Type B pancreatic cell (in vitro differentiated cells): Measurements from ENCODE around the gene TMC1. TPM values are rescaled to one million over a fixed set of nuclear protein-coding genes. Genes with fewer than 3 reads are reported as not detected.
A peak's percentile ranks its signal among the peaks of the same experiment; 100 is the strongest.

Experiments used
- DNase-seq: peaks from one replicate; pipeline ENCODE4 v3.0.0; 2021; ENCODE audit warnings: mixed read lengths; ENCODE audit not compliant: unreplicated experiment; ENCODE audit errors: extremely low spot score
- H3K27ac Mint-ChIP-seq: 2 replicates; pipeline ENCODE4 v1.8.0; 2021; ENCODE audit warnings: mild to moderate bottlenecking, mixed read lengths
- H3K27me3 Mint-ChIP-seq: 2 replicates; pipeline ENCODE4 v1.8.0; 2021; ENCODE audit warnings: mixed read lengths
- H3K36me3 Mint-ChIP-seq: 2 replicates; pipeline ENCODE4 v1.8.0; 2021; ENCODE audit warnings: mixed read lengths
- H3K4me1 Mint-ChIP-seq: one replicate; pipeline ENCODE4 v1.8.0; 2021; ENCODE audit warnings: mixed read lengths; ENCODE audit not compliant: unreplicated experiment
- H3K4me3 Mint-ChIP-seq: 2 replicates; pipeline ENCODE4 v1.8.0; 2021; ENCODE audit warnings: mild to moderate bottlenecking, mixed read lengths
- H3K9me3 Mint-ChIP-seq: 2 replicates; pipeline ENCODE4 v1.8.0; 2021; ENCODE audit warnings: mixed read lengths
- CTCF ChIP-seq: fragments of 200-600 bp; sonication (generic); conservative IDR thresholded peaks from 2 replicates; pipeline ENCODE4 v1.5.0; 2021; ENCODE audit warnings: antibody characterized with exemption, mild to moderate bottlenecking
- total RNA-seq: library from RNA; stranded (reverse); gene quantifications from 2 replicates; pipeline ENCODE4 v1.2.1, GENCODE V29; 2021; ENCODE audit warnings: low replicate concordance

Gene TMC1
- total RNA-seq, 1 donor from 2014 or later, result not detected

- no peak for DNase-seq
- H3K4me3 Mint-ChIP-seq, result no peak overlapping the region
- no peak for TF ChIP-seq CTCF
- H3K27me3 Mint-ChIP-seq, result no peaks in the 10 kb centered on the region
- no peaks in the 10 kb centered on the region for H3K4me1 Mint-ChIP-seq
- no peaks in the 10 kb centered on the region for H3K9me3 Mint-ChIP-seq
- H3K36me3 Mint-ChIP-seq, result no peaks in the 10 kb centered on the region
- H3K27ac Mint-ChIP-seq, result no peak overlapping the region
Observed at GRCh38 chr9:72703574-72703973, 182.2 kb downstream of the TMC1 start.

- DNase-seq, result no peak
- Mint-ChIP-seq H3K4me1 (no peaks in the 10 kb centered on the region), H3K9me3 (no peaks in the 10 kb centered on the region), H3K4me3 (no peak overlapping the region), H3K36me3 (no peaks in the 10 kb centered on the region), H3K27me3 (peaks cover 4% of the 10 kb centered on the region), H3K27ac (no peak overlapping the region)
- no peak for TF ChIP-seq CTCF
Observed at GRCh38 chr9:72704688-72705375, 183.4 kb downstream of the TMC1 start.

- Mint-ChIP-seq H3K27ac (no peak overlapping the region), H3K4me1 (no peaks in the 10 kb centered on the region)
Observed at GRCh38 chr9:72718503-72718902, 197.1 kb downstream of the TMC1 start.

GRCh38 chr9:72721067-72721466 is 199.7 kb downstream of the TMC1 start:
- H3K27me3 Mint-ChIP-seq, result peaks cover 5% of the 10 kb centered on the region
- no peak overlapping the region for H3K4me3 Mint-ChIP-seq
- H3K27ac Mint-ChIP-seq, result no peak overlapping the region
- no peak for DNase-seq
- no peaks in the 10 kb centered on the region for H3K4me1 Mint-ChIP-seq
- H3K9me3 Mint-ChIP-seq, result no peaks in the 10 kb centered on the region
- TF ChIP-seq CTCF, result no peak
- H3K36me3 Mint-ChIP-seq, result no peaks in the 10 kb centered on the region

More at GRCh38 chr9:72718503-72718902, 197.1 kb downstream of the TMC1 start:
- no peak overlapping the region for H3K4me3 Mint-ChIP-seq
- peaks cover 12% of the 10 kb centered on the region for H3K27me3 Mint-ChIP-seq
- DNase-seq, result no peak
- no peaks in the 10 kb centered on the region for H3K9me3 Mint-ChIP-seq
- TF ChIP-seq CTCF, result peak; percentile 24
- H3K36me3 Mint-ChIP-seq, result no peaks in the 10 kb centered on the region

GRCh38 chr9:72726947-72727346 is 205.5 kb downstream of the TMC1 start:
- Mint-ChIP-seq H3K4me1 (no peaks in the 10 kb centered on the region), H3K27me3 (no peaks in the 10 kb centered on the region), H3K9me3 (no peaks in the 10 kb centered on the region), H3K4me3 (no peak overlapping the region), H3K27ac (no peak overlapping the region), H3K36me3 (no peaks in the 10 kb centered on the region)
- DNase-seq, result no peak
- no peak for TF ChIP-seq CTCF
